ENCODE results near the gene ADARB2. TPM values are rescaled to one million over a fixed set of nuclear protein-coding genes. Genes with fewer than 3 reads are reported as not detected.
A peak's percentile ranks its signal among the peaks of the same experiment; 100 is the strongest.
"Not testable (repeated sequence)": the region's sequence is repeated elsewhere in the genome, so short reads cannot be mapped to it uniquely, and the experiment has no call there.

Gene ADARB2
- total RNA-seq (2014; rRNA removed; shearing (Covaris generic)), result 0.03 TPM in 1 of 2 replicates, not detected in the other
- 0.01 TPM in 1 of 2 replicates, not detected in the other for polyA plus RNA-seq (2015; cell fraction: cytosol; rRNA removed)
- polyA plus RNA-seq (2015; cell fraction: nucleus; rRNA removed), result 0.12 TPM in 1 of 2 replicates, not detected in the other

DNA sequence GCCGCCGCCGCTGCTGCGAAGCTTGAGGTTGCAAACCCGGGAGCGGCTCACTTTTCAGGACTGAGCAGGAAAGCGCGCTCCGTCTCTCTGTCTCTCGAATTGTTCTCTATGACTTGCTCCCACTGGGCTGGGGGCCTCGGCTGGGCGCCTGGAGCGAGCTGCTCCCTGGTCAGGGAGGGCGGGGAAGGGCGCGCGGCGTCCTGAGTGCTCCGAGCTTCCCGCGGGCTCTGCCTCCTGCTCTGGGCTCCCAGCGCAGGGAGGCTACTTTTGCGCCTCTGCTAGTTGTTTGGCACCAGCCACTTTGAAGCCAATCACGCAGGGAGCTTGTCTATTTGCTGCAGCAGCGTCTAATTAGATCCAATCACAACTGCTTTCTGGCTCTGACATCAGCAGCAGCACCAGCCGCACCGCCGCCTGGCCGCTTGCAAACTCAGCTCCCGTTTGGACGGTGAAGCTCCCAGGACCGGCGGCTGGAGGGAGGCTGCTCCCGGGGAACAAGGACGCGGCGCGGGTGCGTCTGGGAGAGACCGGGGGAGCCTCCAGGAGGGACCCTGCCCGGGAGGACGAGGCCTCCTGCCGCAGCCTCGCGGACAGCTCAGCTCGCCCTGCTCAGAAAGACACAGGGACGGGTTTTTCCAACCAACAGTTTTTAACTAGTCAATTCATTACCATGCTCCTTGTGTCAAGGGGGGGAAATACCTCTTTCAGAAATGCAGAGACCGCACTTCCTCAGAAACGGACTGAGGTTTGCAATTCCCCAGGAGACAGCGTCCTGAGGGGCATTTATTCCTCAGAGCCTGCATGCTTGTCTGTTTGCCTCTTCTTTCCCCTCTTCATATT lies at the start of gene ADARB2:
ADARB2 (minus strand) TSS at position 304 of the 840 bp plus-strand sequence.
- peak; percentile 6 for DNase-seq (ENCODE audit: low read depth)

DNA sequence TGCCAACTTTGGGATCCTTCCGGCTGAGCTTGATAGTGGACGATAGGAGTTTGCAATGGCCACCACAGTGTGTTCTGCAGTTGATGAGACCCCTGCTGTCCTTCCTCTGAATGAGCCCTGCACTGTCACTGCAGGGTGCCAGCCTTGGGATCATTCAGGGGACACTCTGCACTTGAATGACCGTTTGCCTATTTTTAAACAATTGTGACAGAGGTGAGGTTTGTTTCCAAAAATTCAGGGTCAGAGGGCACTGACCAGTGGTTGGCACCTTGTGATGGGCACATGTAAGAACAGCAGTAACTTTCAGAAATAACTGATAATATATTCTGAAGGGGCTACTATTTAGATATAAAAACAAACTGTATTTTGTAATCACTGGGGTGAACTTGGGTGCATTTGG lies 48.5 kb upstream of the ADARB2 start:
- DNase-seq (ENCODE audit: low read depth), result no peak

DNA sequence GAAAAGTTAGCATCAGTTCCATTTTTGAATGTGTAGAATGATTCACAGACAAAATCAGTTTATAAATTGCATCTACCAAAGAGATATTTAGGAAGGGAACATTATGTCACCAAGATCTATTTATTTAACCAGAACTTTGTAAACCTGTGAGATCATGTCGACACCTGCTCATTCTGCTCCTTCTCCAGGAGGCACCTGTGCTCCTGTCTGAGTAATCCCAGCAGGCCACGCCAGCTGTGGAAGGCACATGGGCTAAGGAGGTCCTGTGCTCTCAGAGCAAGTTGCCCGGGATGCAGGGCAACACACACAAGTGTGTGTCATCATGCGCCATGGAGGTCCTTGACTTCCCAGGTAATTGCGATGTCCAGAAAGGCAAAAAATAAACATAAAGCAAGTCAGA lies 45.5 kb upstream of the ADARB2 start:
- no peak for DNase-seq (ENCODE audit: low read depth)

DNA sequence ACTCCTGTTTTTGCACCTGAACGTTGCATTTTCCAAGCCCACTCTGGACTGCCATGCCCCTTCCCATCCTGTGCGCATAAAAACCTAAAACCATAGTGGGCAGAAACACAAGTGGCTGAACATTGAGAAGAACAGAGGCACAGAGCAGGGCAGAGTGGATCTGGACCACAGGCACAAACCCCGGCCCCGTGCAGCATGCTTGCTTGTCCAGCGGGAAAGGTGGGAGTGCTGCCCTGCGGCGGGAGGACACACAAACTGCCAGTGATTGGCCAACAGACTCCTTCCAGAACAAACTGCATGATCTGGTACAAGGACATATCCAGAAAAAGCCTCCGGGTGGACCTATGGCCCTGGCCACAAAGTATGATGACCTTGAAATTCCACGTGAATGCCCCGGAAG lies 42.5 kb upstream of the ADARB2 start:
- no peak for DNase-seq (ENCODE audit: low read depth)

DNA sequence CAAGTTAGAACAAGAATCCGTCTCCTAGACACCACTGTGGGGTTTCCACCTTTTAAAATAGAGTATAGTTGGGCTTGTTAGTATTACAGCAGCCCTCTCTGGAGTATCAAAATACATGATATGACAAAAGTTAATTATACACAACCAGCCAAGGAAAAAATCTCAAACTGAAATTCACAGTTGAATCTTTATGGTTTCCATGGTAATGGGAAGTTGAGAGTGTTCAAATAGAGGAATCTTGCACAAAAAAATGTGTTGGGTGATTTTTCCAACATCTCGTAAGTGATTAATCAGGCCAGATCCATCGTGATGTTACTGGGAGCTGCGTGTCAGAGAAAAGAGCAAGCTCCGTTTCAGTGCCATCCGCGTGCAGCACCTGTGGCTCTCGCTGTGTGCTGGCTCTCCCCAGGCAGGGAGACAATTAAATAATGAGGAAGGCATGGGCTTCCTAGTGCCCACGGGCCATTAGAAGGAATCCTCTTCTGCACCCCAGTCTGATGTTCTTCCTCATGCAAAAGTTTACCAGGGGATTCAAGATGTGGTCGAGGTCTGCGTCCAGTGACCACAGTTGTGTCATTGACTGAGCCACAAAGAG lies 41.1 kb upstream of the ADARB2 start:
- DNase-seq (ENCODE audit: low read depth), result no peak

DNA sequence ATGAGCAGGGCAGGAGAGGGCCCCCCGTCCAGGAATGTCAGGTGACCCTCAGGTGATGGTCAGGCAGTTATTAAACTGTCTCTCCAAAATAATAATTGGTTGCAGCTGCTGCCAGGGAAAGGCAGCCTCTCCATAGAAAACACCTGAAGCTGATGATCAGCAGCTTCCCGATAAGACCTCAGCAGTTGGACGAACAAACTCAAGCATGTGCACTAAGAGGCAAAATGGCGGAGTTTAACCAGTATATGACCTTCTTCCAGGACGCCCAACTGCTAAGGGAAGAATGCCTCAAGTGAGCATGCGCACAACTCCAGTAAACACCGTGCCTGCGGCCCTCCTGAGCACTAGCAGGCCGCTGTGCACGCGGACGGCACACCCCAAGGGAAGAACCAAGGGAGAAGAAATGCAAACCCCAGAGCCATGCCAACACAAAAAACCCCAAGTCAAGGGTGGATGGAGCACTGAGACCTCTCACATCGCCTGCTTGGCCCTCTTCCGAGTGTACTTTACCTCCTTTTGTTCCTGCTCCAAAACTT lies 38.9 kb upstream of the ADARB2 start:
- DNase-seq (ENCODE audit: low read depth), result no peak

DNA sequence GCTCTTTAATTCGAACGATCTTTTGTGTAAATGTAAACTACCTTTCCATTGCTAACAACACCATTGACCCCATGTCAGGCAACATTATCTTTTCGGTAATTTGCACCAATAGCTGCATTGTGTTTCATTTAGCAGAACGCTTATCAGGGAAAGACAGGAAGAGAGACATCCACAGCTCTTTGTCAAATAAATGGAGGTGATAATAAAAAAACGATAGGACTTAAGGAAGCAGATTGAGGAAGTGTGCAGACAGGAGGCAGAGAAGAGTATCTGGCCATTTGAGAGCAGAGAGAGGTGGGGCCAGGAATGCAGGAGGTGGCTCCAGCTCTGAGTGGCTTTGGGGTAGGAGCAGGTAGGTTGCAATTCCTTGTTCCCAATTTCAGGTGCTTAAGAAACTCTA lies 37.5 kb upstream of the ADARB2 start:
- no peak for DNase-seq (ENCODE audit: low read depth)

DNA sequence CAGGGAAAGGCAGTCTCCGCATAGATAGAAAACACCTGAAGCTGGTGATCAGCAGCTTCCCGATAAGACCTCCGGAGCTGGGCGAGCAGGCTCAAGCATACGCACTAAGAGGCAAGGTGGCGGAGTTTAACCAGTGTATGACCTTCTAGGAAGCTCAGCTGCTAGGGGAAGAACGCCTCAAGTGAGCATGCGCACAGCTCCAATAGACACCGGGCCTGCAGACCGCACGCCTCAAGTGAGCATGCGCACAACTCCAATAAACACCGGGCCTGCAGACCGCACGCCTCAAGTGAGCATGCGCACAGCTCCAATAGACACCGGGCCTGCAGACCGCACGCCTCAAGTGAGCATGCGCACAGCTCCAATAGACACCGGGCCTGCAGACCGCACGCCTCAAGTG lies 35.9 kb upstream of the ADARB2 start:
- DNase-seq (ENCODE audit: low read depth), result not testable (repeated sequence)

DNA sequence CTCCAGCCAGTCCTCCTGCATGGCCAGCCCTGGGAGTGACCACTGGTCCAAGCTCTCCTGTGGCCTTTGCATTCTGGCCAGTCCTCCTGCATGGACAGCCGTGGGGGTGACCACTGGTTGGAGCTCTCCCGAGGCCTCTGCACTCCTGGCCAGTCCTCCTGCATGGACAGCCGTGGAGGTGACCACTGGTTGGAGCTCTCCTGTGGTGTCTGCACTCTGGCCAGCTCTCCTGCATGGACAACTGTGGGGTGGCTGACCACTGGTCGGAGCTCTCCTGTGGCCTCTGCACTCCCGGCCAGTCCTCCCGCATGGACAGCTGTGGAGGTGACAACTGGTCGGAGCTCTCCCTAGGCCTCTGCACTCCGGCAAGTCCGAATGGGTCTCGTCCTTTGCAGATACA lies 28.7 kb upstream of the ADARB2 start:
- no peak for DNase-seq (ENCODE audit: low read depth)

DNA sequence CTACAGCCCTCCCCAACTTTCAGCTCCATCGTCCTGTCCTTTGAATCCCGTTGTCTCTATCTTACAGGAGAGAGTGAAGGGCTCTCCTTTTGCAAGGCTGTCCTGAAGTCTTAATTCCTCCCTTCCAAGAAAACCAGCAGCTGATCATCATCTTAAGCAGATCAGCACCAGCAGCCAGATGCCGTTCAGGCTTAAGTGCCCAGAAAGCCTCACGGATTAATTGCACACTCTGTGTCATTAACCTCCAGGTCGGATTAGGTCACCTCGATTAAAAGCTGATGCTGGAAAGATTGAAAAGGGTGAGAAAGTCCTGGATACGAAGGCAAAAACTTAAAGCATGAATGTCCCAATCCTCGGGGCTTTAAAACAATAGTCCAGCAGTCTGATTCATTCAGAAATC lies 24.8 kb upstream of the ADARB2 start:
- DNase-seq (ENCODE audit: low read depth), result no peak

DNA sequence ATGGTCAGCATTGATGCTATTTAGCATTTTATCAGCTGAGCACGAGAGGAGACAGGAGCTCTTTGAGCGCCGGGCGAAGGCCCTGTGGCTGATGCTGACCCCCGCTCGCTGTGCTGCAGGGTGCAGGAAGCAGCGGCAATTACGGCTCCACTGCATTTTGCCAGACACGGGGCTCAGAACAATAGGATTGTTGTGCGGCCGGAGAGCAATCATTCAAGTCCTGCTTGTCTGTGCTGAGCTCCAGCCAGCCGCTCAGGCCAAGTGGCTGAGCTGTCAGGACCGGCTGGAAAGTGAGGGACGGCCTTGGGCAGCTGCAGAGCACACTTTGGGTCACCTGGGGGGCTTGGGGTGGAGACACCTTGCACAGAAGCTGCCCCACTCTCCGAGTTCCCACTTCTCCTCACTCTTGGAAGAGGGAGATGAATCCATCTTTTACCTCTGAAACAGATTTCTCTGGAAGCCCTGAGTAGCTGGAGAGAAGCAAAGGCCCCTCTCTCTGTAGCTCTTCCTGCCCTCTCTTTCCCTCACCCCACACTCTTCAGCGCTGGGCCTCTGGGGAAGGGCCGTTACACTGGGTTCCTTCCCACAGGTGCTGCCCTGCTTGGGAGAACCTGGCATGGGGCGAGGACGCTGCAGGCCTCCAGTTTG lies 17.3 kb upstream of the ADARB2 start:
- peak; percentile 10 for DNase-seq (ENCODE audit: low read depth)

DNA sequence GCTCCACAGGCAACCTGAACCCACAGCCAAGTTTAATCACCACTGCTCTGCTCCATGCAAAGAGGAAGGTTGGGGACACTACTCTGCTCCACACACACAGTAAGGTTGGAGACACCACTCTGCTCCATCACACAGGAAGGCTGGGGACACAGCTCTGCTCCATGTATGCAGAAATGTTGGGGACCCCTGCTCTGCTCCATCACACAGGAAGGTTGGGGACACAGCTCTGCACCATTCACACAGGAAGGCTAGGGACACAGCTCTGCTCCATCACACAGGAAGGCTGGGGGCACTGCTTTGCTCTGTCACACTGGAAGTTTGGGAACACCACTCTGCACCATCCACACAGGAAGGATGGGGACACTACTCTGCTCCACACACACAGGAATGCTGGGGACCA lies 14.8 kb upstream of the ADARB2 start:
- DNase-seq (ENCODE audit: low read depth), result no peak

DNA sequence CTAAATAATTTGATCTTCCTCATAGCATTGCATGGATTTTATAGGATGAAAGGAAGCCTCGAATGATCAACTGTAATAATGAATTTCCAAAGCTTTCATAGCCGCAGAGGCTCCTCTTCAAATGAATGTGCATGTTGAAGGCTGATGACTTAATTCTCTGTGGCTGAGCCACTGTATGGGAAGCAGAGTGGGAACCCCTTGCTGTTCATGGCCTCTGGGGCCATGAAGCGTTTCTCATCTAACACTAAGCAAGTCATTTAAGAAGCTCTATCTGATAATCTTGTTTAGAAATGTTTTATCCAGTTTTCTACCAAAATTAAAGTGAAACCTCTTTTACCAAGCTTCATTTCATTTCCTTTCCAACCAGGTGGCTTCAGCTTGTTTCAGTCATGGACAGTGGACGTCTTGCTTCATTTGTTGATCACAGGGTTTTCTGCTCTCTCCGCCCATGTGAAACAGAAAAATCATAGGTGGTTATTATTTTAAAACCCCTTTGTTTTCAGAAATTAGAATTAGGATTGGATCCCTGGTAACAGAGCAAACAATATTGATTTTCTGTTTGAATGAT lies 10.3 kb upstream of the ADARB2 start:
- no peak for DNase-seq (ENCODE audit: low read depth)

DNA sequence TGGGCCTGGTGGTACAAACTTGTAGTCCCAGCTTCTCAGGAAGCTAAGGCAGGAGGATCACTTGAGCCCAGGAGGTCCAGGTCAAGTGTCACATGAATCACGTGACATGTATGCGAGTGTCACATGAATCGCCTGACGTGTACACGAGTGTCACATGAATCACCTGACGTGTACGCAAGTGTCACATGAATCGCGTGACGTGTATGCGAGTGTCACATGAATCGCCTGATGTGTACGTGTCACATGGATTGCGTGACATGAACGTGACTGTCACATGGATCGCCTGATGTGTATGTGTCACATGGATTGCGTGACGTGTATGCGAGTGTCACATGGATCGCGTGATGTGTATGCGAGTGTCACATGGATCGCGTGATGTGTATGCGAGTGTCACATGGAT lies 9.5 kb upstream of the ADARB2 start:
- no peak for DNase-seq (ENCODE audit: low read depth)

DNA sequence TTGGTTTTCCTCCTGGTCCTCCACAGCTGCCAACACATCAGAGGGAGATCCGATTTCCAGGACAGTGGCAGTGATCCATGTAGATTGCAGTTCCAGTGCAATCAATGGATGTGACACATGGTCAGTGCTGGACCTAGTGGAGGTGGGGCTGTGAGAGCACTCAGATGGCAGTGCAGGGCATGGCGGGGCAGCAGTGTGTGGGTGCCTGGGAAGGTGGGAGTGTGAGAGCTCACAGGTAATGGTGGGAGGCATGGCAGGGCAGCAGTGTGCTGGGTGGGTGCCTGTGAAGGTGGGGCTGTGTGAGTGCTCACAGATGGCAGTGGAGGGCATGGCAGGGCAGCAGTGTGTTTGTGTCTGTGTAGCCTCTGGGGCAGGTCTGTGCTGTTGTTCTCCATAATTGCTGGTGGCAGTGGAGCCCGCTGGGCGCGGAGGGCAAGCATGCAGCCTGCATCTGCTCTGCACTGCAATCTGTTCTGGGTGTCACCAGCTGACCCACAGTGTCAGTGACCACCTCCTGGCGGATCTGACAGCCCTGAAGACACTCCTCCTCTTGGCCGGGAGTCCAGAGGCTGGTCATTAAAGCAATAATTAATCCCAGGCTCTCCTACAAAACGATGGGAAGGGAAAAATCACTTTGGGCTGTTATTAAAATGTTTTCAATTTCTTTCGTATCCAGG lies 8.6 kb upstream of the ADARB2 start:
- DNase-seq (ENCODE audit: low read depth), result no peak

DNA sequence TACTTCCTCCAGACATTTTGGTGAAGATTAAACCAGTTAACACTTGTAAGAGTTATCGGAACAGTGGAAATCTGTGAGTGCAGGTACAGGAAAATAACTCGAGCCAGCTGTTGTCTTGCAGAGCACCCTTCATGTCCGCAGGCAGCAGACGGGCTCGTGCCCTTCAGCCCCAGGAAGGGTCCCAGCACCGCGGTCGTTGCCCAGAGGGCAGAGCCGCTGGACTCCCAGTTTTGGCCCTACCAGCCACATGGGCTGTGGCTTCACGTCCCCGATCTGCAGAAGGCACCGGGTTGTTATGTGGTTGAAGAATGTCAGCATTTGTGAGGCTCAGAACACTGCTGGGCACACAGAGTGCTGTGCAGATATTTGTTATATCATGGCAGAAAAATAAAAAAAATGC lies 7.2 kb upstream of the ADARB2 start:
- DNase-seq (ENCODE audit: low read depth), result no peak

DNA sequence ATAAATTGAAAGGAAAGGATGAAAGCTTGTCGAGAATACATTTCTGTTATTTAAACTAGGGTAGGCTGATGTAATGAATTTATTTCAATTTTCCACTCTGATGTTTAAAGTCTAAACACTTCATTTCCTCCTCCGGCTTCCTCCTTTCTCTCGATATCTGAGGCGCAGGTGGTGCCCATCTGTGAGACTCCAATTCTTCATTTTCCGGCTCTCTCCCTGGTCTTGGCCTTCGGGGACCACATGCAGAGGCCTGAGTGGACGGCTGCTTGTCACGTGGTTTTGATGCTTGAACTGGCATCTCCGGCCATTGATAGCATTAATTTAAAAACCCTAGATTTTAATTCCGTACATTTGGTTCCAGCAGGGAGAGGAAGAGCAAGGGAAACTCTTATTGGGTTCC lies 5.8 kb upstream of the ADARB2 start:
- no peak for DNase-seq (ENCODE audit: low read depth)

DNA sequence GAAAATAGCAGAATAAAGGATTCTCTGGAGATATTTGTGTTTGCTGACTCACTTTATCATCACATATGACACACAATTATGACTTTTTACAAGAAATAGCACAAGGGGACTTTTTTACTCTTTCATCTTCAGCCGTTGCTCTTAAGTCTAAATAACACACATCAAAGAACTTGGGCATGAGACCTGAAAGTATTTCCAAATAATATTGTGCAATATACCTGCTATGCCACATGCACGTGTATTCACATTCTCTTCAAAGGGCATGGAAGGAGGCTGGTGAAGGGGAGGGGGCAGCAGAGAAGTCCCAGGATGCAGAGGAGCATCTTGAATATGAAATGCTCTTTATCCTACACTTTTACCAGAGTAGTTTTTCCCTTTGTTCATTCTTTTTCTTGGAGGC lies 4.1 kb upstream of the ADARB2 start:
- no peak for DNase-seq (ENCODE audit: low read depth)

DNA sequence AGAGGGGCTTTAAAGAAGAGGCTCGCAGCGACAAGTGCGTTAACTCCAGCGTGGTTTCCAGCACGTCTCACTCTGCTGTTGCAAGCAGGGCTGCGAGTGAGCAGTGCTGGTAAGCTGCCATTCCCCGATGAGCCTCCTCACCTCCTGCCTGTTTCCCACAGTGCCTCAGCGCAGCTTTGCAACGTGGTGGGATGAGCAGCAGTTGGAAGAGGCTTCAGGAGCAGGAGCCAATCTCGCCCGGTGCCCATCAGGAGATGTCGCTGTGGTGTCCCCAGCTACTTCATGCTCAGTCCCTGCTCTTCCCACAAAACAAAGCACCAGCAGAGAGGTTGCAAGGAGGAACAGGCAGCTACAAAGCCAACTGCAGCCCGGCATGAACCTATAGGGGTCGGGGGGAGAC lies 2.4 kb upstream of the ADARB2 start:
- DNase-seq (ENCODE audit: low read depth), result no peak

DNA sequence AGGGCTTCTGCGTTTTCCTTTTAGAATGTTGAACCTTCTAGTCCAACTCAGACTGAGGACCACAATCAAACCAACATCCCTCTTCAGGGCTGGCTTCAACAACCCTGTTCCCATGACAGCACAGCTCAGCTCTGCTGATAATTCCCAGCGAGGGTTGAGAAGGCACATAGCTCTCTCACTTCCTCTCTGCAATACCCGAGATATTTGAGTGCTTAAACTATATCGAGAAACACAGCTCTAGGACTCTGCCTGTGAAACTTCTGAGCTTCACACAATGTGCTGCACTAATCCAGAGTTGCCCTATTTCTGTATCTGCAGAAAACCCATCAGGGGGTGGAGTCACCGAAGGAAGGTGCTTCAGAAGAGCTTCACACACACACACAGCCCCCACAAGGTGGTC lies 1.6 kb upstream of the ADARB2 start:
- no peak for DNase-seq (ENCODE audit: low read depth)

DNA sequence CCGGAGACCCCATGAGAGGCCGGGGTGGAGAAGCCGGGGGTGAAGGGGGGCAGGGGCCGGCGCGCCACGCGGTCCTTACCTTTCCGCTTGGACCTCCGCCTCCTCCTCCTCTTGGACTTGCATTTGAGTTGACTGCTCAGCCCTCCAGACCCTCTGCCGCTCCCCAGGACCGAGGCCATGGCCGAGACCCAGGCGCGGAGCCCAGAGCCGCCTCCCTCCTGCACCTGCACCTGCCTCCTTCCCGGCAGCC lies 428 bp downstream of the ADARB2 start:
- no peak for DNase-seq (ENCODE audit: low read depth)
